Neural progenitor cell (in vitro differentiated cells): ENCODE results near the gene ACSM2A. TPM values are rescaled to one million over a fixed set of nuclear protein-coding genes. Genes with fewer than 3 reads are reported as not detected.
"Not testable (repeated sequence)": the region's sequence is repeated elsewhere in the genome, so short reads cannot be mapped to it uniquely, and the experiment has no call there.

ENCODE experiments used
- DNase-seq: peaks from one replicate; pipeline ENCODE4 v3.0.0-alpha.2; 2016; ENCODE audit warnings: low spot score
- H2AFZ ChIP-seq: fragments of 200-600 bp; sonication (generic); replicated peaks from 2 replicates; pipeline ENCODE4 v1.6.1; 2016; ENCODE audit warnings: antibody characterized with exemption
- H3F3A ChIP-seq: fragments of 200-600 bp; sonication (generic); 2 replicates; pipeline ENCODE4 v1.6.1; 2016; ENCODE audit warnings: antibody characterized with exemption, low read depth
- H3K27ac ChIP-seq: fragments of 200-600 bp; sonication (generic); 2 replicates; pipeline ENCODE4 v1.5.1; 2016; ENCODE audit warnings: mild to moderate bottlenecking
- H3K27me3 ChIP-seq: fragments of 200-600 bp; sonication (generic); 2 replicates; pipeline ENCODE4 v1.6.1; 2016; ENCODE audit warnings: mild to moderate bottlenecking, moderate library complexity
- H3K36me3 ChIP-seq: fragments of 200-600 bp; sonication (generic); 2 replicates; pipeline ENCODE4 v1.5.1; 2016
- H3K4me1 ChIP-seq: fragments of 200-600 bp; sonication (generic); 2 replicates; pipeline ENCODE4 v1.6.1; 2016; ENCODE audit warnings: mixed run types
- H3K4me2 ChIP-seq: fragments of 200-600 bp; sonication (generic); 2 replicates; pipeline ENCODE4 v1.6.1; 2016
- H3K4me3 ChIP-seq: fragments of 200-600 bp; sonication (generic); 2 replicates; pipeline ENCODE4 v1.5.1; 2016
- H3K79me2 ChIP-seq: fragments of 200-600 bp; sonication (generic); 2 replicates; pipeline ENCODE4 v1.6.1; 2016; ENCODE audit warnings: low read depth
- H3K9ac ChIP-seq: fragments of 200-600 bp; sonication (generic); 2 replicates; pipeline ENCODE4 v1.6.1; 2016
- H3K9me3 ChIP-seq: fragments of 200-600 bp; sonication (generic); 2 replicates; pipeline ENCODE4 v1.5.1; 2016; ENCODE audit warnings: low read depth
- H4K20me1 ChIP-seq: fragments of 200-600 bp; sonication (generic); 2 replicates; pipeline ENCODE4 v1.6.1; 2016; ENCODE audit warnings: low read depth
- H3K27ac Mint-ChIP-seq: 3 replicates; pipeline ENCODE4 v1.8.0; 2021; ENCODE audit warnings: mixed read lengths
- H3K27me3 Mint-ChIP-seq: 2 replicates; pipeline ENCODE4 v1.8.0; 2022; ENCODE audit warnings: low read depth, mild to moderate bottlenecking, inconsistent platforms, moderate library complexity, mixed read lengths; ENCODE audit not compliant: insufficient read depth
- H3K36me3 Mint-ChIP-seq: 3 replicates; pipeline ENCODE4 v1.8.0; 2021; ENCODE audit warnings: mixed read lengths
- H3K4me1 Mint-ChIP-seq: 3 replicates; pipeline ENCODE4 v1.8.0; 2021; ENCODE audit warnings: mixed read lengths
- H3K4me3 Mint-ChIP-seq: 3 replicates; pipeline ENCODE4 v1.8.0; 2021; ENCODE audit warnings: mild to moderate bottlenecking, moderate library complexity, mixed read lengths
- H3K9me3 Mint-ChIP-seq: 3 replicates; pipeline ENCODE4 v1.8.0; 2020; ENCODE audit warnings: mixed read lengths
- CTCF ChIP-seq: fragments of 200-600 bp; sonication (generic); IDR thresholded peaks from 2 replicates; pipeline ENCODE4 v1.5.1; 2017; ENCODE audit warnings: antibody characterized with exemption, mild to moderate bottlenecking
- EZH2 ChIP-seq: fragments of 200-600 bp; sonication (generic); IDR thresholded peaks from 2 replicates; pipeline ENCODE4 v1.6.1; 2017; ENCODE audit warnings: antibody characterized with exemption, mild to moderate bottlenecking, moderate library complexity
- EZH2phosphoT487 ChIP-seq: fragments of 200-600 bp; sonication (generic); IDR thresholded peaks from 2 replicates; pipeline ENCODE4 v1.6.1; 2017; ENCODE audit warnings: antibody characterized with exemption
- total RNA-seq: library from RNA; depleted of rRNA; stranded (reverse); fragments of >200 nt; gene quantifications from 2 replicates; pipeline ENCODE4 v1.2.3, GENCODE V29; 2015; ENCODE audit warnings: low replicate concordance

ACSM2A gene
- total RNA-seq, 1 donor from 2014 or later = not detected

- Histone ChIP-seq H3K27ac (no peak overlapping the region), H4K20me1 (no peaks in the 10 kb centered on the region), H3K4me2 (no peak overlapping the region), H2AFZ (no peak overlapping the region), H3K79me2 (no peaks in the 10 kb centered on the region), H3K4me1 (no peaks in the 10 kb centered on the region), H3K4me3 (no peak overlapping the region), H3K27me3 (no peaks in the 10 kb centered on the region), H3K36me3 (no peaks in the 10 kb centered on the region), H3K9ac (no peak overlapping the region), H3K9me3 (no peaks in the 10 kb centered on the region), H3F3A (no peaks in the 10 kb centered on the region)
- Mint-ChIP-seq H3K27me3 (peaks cover 4% of the 10 kb centered on the region), H3K36me3 (no peaks in the 10 kb centered on the region), H3K9me3 (no peaks in the 10 kb centered on the region), H3K27ac (no peak overlapping the region), H3K4me1 (no peaks in the 10 kb centered on the region), H3K4me3 (no peak overlapping the region)
- TF ChIP-seq CTCF = no peak
- no peak for TF ChIP-seq EZH2
- TF ChIP-seq EZH2phosphoT487 = no peak
- no peak for DNase-seq
Observed at GRCh38 chr16:20424129-20424866, 27.0 kb upstream of the ACSM2A start.

GRCh38 chr16:20427401-20427797, 23.9 kb upstream of the ACSM2A start:
- H3K9me3 ChIP-seq, H3K9ac ChIP-seq, H3K4me3 Mint-ChIP-seq, H3K4me1 Mint-ChIP-seq, H2AFZ ChIP-seq, H3K36me3 Mint-ChIP-seq, H3K27ac Mint-ChIP-seq, H3K9me3 Mint-ChIP-seq, H3K27me3 Mint-ChIP-seq, H3K79me2 ChIP-seq, H3K4me2 ChIP-seq, H4K20me1 ChIP-seq, H3K4me1 ChIP-seq, H3K36me3 ChIP-seq, DNase-seq, H3K4me3 ChIP-seq, H3F3A ChIP-seq, H3K27ac ChIP-seq, H3K27me3 ChIP-seq: not testable (repeated sequence)

GRCh38 chr16:20429499-20429898, 21.8 kb upstream of the ACSM2A start:
- H3K4me3 Mint-ChIP-seq, H3K9ac ChIP-seq, H3K4me1 ChIP-seq, H3K27me3 Mint-ChIP-seq, H4K20me1 ChIP-seq, H3K27ac ChIP-seq, H3K79me2 ChIP-seq, H3K4me2 ChIP-seq, H3K9me3 Mint-ChIP-seq, H3K4me3 ChIP-seq, H3F3A ChIP-seq, H3K27me3 ChIP-seq, H3K9me3 ChIP-seq, H3K27ac Mint-ChIP-seq, H3K36me3 Mint-ChIP-seq, DNase-seq, H2AFZ ChIP-seq, H3K36me3 ChIP-seq: not testable (repeated sequence)
- H3K4me1 Mint-ChIP-seq = peaks cover 10% of the 10 kb centered on the region

- not testable (repeated sequence) for H3K9me3 Mint-ChIP-seq, H3K4me2 ChIP-seq, H4K20me1 ChIP-seq, H3K9ac ChIP-seq, H3K4me3 Mint-ChIP-seq, H3F3A ChIP-seq, H3K27me3 ChIP-seq, H3K27me3 Mint-ChIP-seq, H2AFZ ChIP-seq, H3K27ac Mint-ChIP-seq, H3K4me1 ChIP-seq, H3K27ac ChIP-seq, H3K36me3 ChIP-seq, H3K9me3 ChIP-seq, H3K36me3 Mint-ChIP-seq, DNase-seq, H3K4me3 ChIP-seq, H3K79me2 ChIP-seq
- H3K4me1 Mint-ChIP-seq = peaks cover 10% of the 10 kb centered on the region
Observed at GRCh38 chr16:20430480-20430879, 20.8 kb upstream of the ACSM2A start.

GRCh38 chr16:20430948-20431347, 20.4 kb upstream of the ACSM2A start:
- no peaks in the 10 kb centered on the region for H3K27me3 Mint-ChIP-seq

GRCh38 chr16:20438950-20439349, 12.4 kb upstream of the ACSM2A start:
- H3K9ac ChIP-seq, H3K4me1 ChIP-seq, H3K27ac Mint-ChIP-seq, H2AFZ ChIP-seq, H3K9me3 ChIP-seq, H3K79me2 ChIP-seq, H3K4me3 ChIP-seq, H3F3A ChIP-seq, H3K27me3 ChIP-seq, H3K36me3 ChIP-seq, DNase-seq, H3K4me1 Mint-ChIP-seq, H3K9me3 Mint-ChIP-seq, H4K20me1 ChIP-seq, H3K27ac ChIP-seq, H3K4me3 Mint-ChIP-seq, H3K27me3 Mint-ChIP-seq, H3K36me3 Mint-ChIP-seq, H3K4me2 ChIP-seq: not testable (repeated sequence)

More at GRCh38 chr16:20430948-20431347, 20.4 kb upstream of the ACSM2A start:
- no peak for DNase-seq
- Mint-ChIP-seq H3K4me1 (peaks cover 10% of the 10 kb centered on the region), H3K4me3 (no peak overlapping the region), H3K36me3 (no peaks in the 10 kb centered on the region), H3K27ac (no peak overlapping the region), H3K9me3 (no peaks in the 10 kb centered on the region)
- H4K20me1 ChIP-seq = no peaks in the 10 kb centered on the region
- no peaks in the 10 kb centered on the region for H3K4me1 ChIP-seq
- no peak overlapping the region for H3K4me2 ChIP-seq
- H3K4me3 ChIP-seq = no peak overlapping the region
- no peak for TF ChIP-seq EZH2phosphoT487
- TF ChIP-seq CTCF = no peak
- TF ChIP-seq EZH2 = no peak
- no peaks in the 10 kb centered on the region for H3K79me2 ChIP-seq
- H2AFZ ChIP-seq = no peak overlapping the region
- H3K27me3 ChIP-seq = no peaks in the 10 kb centered on the region
- H3K9ac ChIP-seq = no peak overlapping the region
- H3K36me3 ChIP-seq = no peaks in the 10 kb centered on the region
- H3F3A ChIP-seq = no peaks in the 10 kb centered on the region
- no peak overlapping the region for H3K27ac ChIP-seq
- no peaks in the 10 kb centered on the region for H3K9me3 ChIP-seq
